SHP77 treated with DMSO at 0.1 percent for 48 hours (cell line): Measurements from ENCODE around the gene ANKRD36B.
A peak's percentile ranks its signal among the peaks of the same experiment; 100 is the strongest.
"Not testable (repeated sequence)": the region's sequence is repeated elsewhere in the genome, so short reads cannot be mapped to it uniquely, and the experiment has no call there.

Source experiments
- DNase-seq: peaks from one replicate; lab custom pipeline; 2025; lab: John Stamatoyannopoulos, UW

Gene ANKRD36B

GRCh38 chr2:97589598-97590510 is at the start of gene ANKRD36B:
TSS of gene ANKRD36B (minus strand) at chr2:97589877. CDS start at chr2:97589685, 192 bp downstream.
- DNase-seq, result not testable (repeated sequence)

- not testable (repeated sequence) for DNase-seq
Measured at GRCh38 chr2:97626049-97626430, 36.4 kb upstream of the ANKRD36B start.

GRCh38 chr2:97625354-97626048 is 35.8 kb upstream of the ANKRD36B start:
- not testable (repeated sequence) for DNase-seq

- peak; percentile 17 for DNase-seq
Measured at GRCh38 chr2:97622976-97623375, 33.3 kb upstream of the ANKRD36B start.

- not testable (repeated sequence) for DNase-seq
Measured at GRCh38 chr2:97620492-97620891, 30.8 kb upstream of the ANKRD36B start.

- DNase-seq, result not testable (repeated sequence)
Measured at GRCh38 chr2:97618939-97619827, 29.5 kb upstream of the ANKRD36B start.

- no peak for DNase-seq
Measured at GRCh38 chr2:97617911-97618310, 28.2 kb upstream of the ANKRD36B start.

- not testable (repeated sequence) for DNase-seq
Measured at GRCh38 chr2:97615746-97616145, 26.1 kb upstream of the ANKRD36B start.

- DNase-seq, result not testable (repeated sequence)
Measured at GRCh38 chr2:97611895-97612294, 22.2 kb upstream of the ANKRD36B start.

GRCh38 chr2:97608745-97609144 is 19.1 kb upstream of the ANKRD36B start:
- DNase-seq, result not testable (repeated sequence)

- not testable (repeated sequence) for DNase-seq
Measured at GRCh38 chr2:97605524-97606339, 16.1 kb upstream of the ANKRD36B start.

- not testable (repeated sequence) for DNase-seq
Measured at GRCh38 chr2:97605109-97605508, 15.4 kb upstream of the ANKRD36B start.

GRCh38 chr2:97601537-97601936 is 11.9 kb upstream of the ANKRD36B start:
- not testable (repeated sequence) for DNase-seq

- not testable (repeated sequence) for DNase-seq
Measured at GRCh38 chr2:97596180-97596579, 6.5 kb upstream of the ANKRD36B start.

GRCh38 chr2:97593520-97593919 is 3.8 kb upstream of the ANKRD36B start:
- DNase-seq, result not testable (repeated sequence)

- DNase-seq, result not testable (repeated sequence)
Measured at GRCh38 chr2:97590515-97591394, 1.1 kb upstream of the ANKRD36B start.

GRCh38 chr2:97589257-97589597 is 450 bp downstream of the ANKRD36B start:
- DNase-seq, result not testable (repeated sequence)

GRCh38 chr2:97565674-97566073 is 24.0 kb downstream of the ANKRD36B start:
- DNase-seq, result not testable (repeated sequence)

GRCh38 chr2:97552406-97552805 is 37.3 kb downstream of the ANKRD36B start:
- not testable (repeated sequence) for DNase-seq

- DNase-seq, result not testable (repeated sequence)
Measured at GRCh38 chr2:97550498-97550897, 39.2 kb downstream of the ANKRD36B start.
